HG03457 (cell line): ENCODE results near the gene DENND2C.
A peak's percentile ranks its signal among the peaks of the same experiment; 100 is the strongest.

Experiments used
- ATAC-seq: cut with Tn5 transposase; IDR thresholded peaks from one replicate; pipeline ENCODE4 v1.9.1; 2021; ENCODE audit warnings: moderate number of reproducible peaks; ENCODE audit not compliant: unreplicated experiment

Gene DENND2C

DNA sequence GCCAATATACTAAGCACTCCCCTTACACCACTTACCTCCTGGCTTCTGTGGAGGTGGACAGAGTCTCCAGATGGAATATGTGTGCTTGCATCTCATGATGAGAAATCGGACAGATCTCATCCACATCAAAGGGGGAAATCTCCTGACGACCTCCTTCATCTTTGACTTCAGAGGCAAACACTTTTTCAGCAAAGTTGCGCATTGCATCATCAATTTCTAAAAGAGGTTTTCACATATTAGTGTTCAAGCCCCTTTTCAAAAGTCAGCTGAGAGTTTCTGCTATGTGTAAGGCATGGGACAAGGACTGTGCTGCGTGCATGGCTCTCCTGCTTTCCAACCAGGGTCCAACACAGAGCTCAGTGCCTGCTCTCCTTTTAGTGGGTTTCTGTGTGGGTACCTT lies 18.7 kb upstream of the DENND2C start:
- ATAC-seq, result no peak

DNA sequence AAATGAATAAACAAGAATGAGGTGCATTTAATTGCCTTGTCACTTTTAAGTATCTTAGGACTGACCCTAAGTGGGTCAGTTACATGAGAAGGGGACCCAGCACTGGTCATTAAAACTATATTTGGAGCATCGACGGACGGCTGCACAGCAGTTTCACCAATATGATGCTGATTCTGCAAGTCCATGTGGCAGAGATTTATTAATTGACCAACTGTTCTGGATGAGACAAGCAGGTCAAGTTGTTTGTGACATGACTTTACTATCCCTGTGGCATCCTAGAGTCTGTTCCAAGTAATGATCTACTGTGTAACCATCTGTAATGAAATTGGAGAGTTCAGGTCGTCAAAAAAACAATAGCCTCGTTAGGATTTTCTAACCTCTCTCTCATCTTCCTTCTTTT lies 16.0 kb upstream of the DENND2C start:
- no peak for ATAC-seq

DNA sequence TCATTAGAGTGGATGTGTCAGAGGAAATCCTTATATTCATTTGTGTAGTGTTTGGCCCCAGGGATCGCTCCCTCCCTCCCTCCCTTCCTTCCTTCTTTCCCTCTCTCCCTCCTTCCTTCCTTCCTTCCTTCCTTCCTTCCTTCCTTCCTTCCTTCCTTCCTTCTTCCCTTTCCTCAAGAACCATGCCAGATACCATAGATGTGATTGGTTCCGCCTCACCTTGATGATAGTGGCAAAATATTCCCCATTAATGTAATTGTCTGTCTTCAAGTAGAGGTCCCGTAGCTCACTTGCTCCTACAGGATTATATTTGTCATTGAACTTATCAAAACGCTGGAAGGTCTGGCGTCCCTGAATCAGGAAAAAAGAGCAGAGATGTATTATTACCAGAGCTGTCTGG lies 7.8 kb upstream of the DENND2C start:
- ATAC-seq, result no peak

DNA sequence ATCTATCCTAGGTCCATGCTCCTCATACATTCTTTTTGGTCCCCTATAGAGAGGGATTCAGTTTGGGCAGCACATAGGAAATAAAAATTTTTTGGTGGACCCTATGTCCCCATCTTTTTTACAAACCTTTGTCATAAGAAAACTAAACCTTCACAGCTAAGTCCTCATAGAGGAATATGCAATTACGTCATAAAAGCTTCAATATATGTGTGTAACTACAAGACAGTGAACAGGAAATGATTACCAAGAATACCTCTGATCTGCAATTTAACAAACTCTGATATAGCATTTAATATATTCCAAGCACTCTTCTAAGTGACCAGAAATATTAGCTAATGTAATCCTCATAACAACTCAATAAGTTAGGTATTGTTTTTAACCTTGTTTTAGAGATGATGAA lies 6.3 kb upstream of the DENND2C start:
- no peak for ATAC-seq

- ATAC-seq, result no peak
Measured at GRCh38 chr1:114671939-114672275, 2.1 kb upstream of the DENND2C start.

DNA sequence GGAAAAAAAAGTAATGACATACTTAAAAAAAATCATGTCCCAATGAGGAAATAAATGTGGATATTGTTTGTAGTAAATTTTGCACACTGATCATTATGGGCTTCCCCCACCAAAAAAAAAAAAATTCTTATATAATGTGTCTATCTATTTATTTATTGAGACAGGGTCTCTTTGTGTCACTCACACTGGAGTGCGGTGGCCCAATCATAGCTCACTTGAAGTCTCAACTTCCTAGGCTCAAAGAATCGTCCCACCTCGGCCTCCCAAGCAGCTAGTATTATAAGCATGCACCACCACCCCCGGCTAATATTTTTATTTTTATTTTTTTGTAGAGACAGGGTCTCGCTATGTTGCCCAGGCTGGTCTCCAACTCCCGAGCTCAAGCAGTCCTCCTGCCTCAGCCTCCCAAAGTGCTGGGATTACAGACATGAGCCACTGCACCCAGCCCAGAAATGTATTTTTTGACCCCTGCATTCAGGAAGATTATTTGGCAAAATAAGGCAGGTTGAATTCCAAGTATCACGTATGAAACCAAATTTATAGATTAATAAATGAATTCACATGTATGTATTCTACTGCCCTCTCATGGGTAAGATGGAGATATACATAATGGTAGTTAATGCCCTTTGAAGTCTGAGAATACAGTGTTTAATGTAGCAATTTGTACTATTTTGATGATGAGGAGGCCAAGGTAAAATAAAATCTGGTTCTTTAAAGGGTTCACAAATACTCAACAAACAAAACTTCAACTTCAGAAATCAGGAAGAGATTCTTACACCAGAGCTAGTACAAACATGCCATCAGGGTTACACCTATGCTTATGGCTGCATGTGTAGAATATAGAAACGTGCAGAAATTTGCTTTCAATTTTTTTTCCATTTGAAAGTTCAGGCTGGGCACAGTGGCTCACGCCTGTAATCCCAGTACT lies 1.4 kb upstream of the DENND2C start:
- ATAC-seq, result no peak

GRCh38 chr1:114670083-114671010 lies 498 bp upstream of the DENND2C start:
- ATAC-seq, result peak; percentile 95

GRCh38 chr1:114668784-114669561 lies 876 bp downstream of the DENND2C start:
- ATAC-seq, result no peak

DNA sequence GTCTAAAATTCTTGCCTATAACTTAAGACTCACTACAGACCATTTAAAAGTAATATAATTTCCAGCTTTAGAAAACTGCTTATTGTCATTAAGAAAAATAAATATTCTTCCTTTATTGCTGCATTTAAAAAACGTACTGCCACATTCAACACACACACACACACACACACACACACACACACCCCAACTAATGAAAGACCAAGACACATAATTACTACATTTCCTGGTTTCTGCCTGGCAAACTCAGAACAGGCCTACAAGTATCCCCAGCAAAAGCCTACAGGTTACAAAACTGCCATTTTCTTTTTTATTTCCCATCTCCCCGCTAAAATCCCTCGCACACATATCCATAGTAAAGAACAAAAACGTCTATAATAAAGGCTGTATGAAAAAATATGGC lies 1.5 kb downstream of the DENND2C start:
- no peak for ATAC-seq

- no peak for ATAC-seq
Measured at GRCh38 chr1:114666954-114667353, 2.9 kb downstream of the DENND2C start.

GRCh38 chr1:114660238-114660637 lies 9.6 kb downstream of the DENND2C start:
- no peak for ATAC-seq

DNA sequence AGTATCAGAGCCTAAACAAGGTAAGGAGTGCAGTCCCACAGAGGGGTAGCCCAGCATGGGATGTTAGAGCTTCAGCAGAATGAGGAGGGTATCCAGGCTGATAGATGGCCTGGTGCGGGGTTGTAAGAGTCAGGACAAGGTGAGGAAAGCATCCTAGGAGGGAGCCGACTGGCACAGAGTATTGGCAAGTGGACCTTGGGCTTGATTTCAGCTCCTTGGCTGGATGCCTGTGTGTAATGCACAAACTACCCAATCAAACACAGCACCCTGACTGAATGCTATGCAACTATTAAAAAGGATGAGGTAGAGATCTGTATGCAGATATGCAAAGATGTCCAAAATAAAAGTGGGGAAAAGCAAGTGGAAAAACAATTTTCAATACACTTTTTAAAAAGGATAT lies 18.0 kb downstream of the DENND2C start:
- ATAC-seq, result no peak

DNA sequence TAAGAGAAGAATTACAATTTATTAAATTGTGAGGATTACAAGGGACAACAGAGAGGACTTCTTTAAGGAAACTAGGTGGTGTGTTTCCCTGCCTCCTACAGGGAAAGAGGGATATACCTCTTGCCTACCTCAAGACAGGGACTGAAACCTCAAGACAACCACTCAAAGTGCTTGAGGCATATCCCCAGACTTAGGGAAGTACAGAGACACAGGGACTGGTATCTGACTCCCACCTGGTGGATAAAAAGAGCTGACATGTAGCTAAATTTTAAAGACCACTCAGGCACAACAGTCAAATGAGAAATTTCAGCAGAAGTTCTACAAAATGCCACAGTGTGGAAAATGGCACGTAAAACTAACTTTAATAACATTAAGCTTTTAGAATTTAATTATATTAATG lies 21.3 kb downstream of the DENND2C start:
- ATAC-seq, result no peak

GRCh38 chr1:114641377-114641776 lies 28.5 kb downstream of the DENND2C start:
- ATAC-seq, result no peak

- no peak for ATAC-seq
Measured at GRCh38 chr1:114638910-114639309, 30.9 kb downstream of the DENND2C start.

DNA sequence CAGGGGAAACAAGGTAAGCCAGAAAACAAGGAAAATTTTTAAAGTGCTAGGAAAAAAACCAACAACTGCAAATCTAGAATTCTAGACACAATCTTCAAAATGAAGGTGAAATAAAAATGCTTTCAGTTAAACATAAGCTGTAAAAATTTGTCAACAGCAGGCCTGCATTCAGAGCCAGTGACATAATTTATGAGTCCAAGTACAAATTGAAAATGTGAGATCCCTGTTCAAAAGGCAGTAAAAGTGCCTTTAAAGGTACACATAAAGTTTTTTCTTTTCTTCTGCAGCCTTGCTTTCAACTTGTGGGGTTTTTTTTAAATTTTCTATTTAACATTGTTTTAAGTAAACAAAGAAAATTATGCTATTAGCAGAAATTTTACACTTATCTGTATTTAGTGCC lies 37.4 kb downstream of the DENND2C start:
- ATAC-seq, result no peak

- no peak for ATAC-seq
Measured at GRCh38 chr1:114627107-114627506, 42.7 kb downstream of the DENND2C start.

- ATAC-seq, result no peak
Measured at GRCh38 chr1:114623364-114623763, 46.5 kb downstream of the DENND2C start.

DNA sequence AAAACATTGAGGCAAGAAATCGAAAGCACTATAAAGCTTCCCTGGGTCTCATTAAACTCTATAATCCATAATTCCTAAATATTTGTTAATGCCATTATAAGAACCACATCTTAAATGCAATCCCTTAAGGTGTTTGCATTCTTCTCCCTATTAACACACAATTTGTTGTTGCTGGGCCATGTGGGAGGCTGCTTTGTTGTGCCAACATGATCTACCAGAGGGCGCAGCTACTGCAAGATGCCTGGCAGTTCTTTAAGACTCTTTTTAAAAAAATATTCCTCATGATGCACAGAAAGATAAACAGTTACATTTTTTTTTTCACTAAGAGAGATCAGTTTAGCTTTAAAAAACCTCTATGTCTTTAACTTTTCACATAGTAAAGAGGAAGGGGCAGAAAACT lies 49.4 kb downstream of the DENND2C start:
- no peak for ATAC-seq

- no peak for ATAC-seq
Measured at GRCh38 chr1:114618606-114619005, 51.2 kb downstream of the DENND2C start.

GRCh38 chr1:114610546-114611245 lies 59.2 kb downstream of the DENND2C start:
- no peak for ATAC-seq
